ENCODE results near the gene TAC4.

TAC4 gene

GRCh38 chr17:49848019-49848473, at the start of gene TAC4:
Gene TAC4, minus strand, starts transcription at chr17:49848069. Its CDS starts 52 bp downstream, at chr17:49848017.
- no peak for DNase-seq

GRCh38 chr17:49896860-49897259, 49.0 kb upstream of the TAC4 start:
- no peak for DNase-seq

GRCh38 chr17:49896222-49896621, 48.4 kb upstream of the TAC4 start:
- DNase-seq = no peak

- DNase-seq = no peak
These were observed 47.9 kb upstream of the TAC4 start for GRCh38 chr17:49895812-49896211.

- no peak for DNase-seq
These were observed 46.9 kb upstream of the TAC4 start for GRCh38 chr17:49894761-49895160.

GRCh38 chr17:49891694-49892389, 44.0 kb upstream of the TAC4 start:
- DNase-seq = no peak

GRCh38 chr17:49891271-49891670, 43.4 kb upstream of the TAC4 start:
- no peak for DNase-seq

GRCh38 chr17:49890852-49891251, 43.0 kb upstream of the TAC4 start:
- DNase-seq = no peak

GRCh38 chr17:49890077-49890821, 42.4 kb upstream of the TAC4 start:
- DNase-seq = no peak

GRCh38 chr17:49889500-49889899, 41.6 kb upstream of the TAC4 start:
- DNase-seq = no peak

GRCh38 chr17:49887744-49888360, 40.0 kb upstream of the TAC4 start:
- DNase-seq = no peak

GRCh38 chr17:49887086-49887743, 39.3 kb upstream of the TAC4 start:
- DNase-seq = no peak

GRCh38 chr17:49886036-49886435, 38.2 kb upstream of the TAC4 start:
- DNase-seq = no peak

GRCh38 chr17:49882434-49882833, 34.6 kb upstream of the TAC4 start:
- no peak for DNase-seq

- no peak for DNase-seq
These were observed 33.2 kb upstream of the TAC4 start for GRCh38 chr17:49881054-49881402.

- DNase-seq = peak; percentile 67
These were observed 32.6 kb upstream of the TAC4 start for GRCh38 chr17:49880291-49881053.

GRCh38 chr17:49878931-49879904, 31.3 kb upstream of the TAC4 start:
- no peak for DNase-seq

- no peak for DNase-seq
These were observed 27.8 kb upstream of the TAC4 start for GRCh38 chr17:49875685-49876084.

- DNase-seq = no peak
These were observed 27.0 kb upstream of the TAC4 start for GRCh38 chr17:49874911-49875310.

GRCh38 chr17:49873926-49874325, 26.1 kb upstream of the TAC4 start:
- DNase-seq = no peak

GRCh38 chr17:49873466-49873865, 25.6 kb upstream of the TAC4 start:
- no peak for DNase-seq

Data from CD4-positive, alpha-beta T cell treated with Interleukin-4 for 4 hours (primary cell).